Activated naive CD4-positive, alpha-beta T cell treated with anti-CD3 and anti-CD28 coated beads, Interleukin-2, amount 10 ng/mL, durations not matched to agents 7 days and 5 days (primary cell): ENCODE data around the gene VPS26C.

Experiments used
- CTCF ChIA-PET: fragments of 350-600 bp; sonication (Branson Sonifier 250); formaldehyde crosslinking; loops from one replicate; lab custom pipeline; 2021; ENCODE audit warnings: antibody characterized with exemption; lab: Charles Lee
- DNase-seq: peaks from one replicate; pipeline ENCODE4 v3.0.0-alpha.2; 2020
- H3K27ac Mint-ChIP-seq: one replicate; pipeline ENCODE4 v1.8.0; 2021; ENCODE audit warnings: mild to moderate bottlenecking, moderate library complexity, mixed read lengths
- H3K27me3 Mint-ChIP-seq: one replicate; pipeline ENCODE4 v1.8.0; 2021; ENCODE audit warnings: mild to moderate bottlenecking, mixed read lengths
- H3K36me3 Mint-ChIP-seq: one replicate; pipeline ENCODE4 v1.8.0; 2021; ENCODE audit warnings: mixed read lengths
- H3K4me1 Mint-ChIP-seq: one replicate; pipeline ENCODE4 v1.8.0; 2021; ENCODE audit warnings: mixed read lengths
- H3K4me3 Mint-ChIP-seq: one replicate; pipeline ENCODE4 v1.8.0; 2021; ENCODE audit warnings: mild to moderate bottlenecking, moderate library complexity, mixed read lengths
- H3K9me3 Mint-ChIP-seq: one replicate; pipeline ENCODE4 v1.8.0; 2021; ENCODE audit warnings: mixed read lengths

VPS26C gene

DNA sequence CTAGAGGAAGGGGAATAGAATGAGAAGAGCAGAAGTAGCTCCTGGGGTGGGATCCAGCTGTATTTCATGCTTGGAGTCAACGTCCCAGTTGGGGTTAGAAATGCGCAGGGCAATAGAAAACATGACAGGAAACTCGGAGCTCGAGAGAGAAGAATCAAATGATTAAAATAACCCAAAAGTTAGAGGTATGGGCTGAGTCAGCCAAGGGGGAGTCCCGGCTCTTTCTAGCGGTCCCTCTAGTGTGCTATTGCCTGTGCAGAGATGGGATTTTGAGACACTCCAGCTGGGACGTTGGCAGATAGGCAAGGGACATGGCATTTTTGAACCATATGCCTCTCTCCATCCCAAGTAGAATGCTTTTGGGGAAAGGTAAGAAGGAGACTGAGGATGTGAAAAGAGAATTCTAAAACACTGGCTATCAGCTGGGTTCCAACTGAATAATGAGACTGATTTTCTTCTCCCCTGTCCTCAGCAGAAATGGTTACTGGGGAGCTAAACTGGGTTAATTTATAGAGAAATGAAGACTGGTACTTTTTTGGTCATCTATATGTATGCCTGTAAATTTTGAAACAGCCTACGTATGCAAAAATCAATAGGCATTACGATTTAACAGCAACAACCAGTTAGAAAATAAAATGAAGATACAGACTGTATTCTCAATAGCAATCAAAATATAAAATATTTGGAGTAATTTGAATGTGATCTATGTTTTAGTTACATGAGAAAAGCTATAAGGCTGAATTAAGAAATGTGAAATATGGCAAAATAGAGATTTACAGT, 7.0 kb upstream of the VPS26C start:
- Mint-ChIP-seq H3K4me1 (peaks cover 7% of the 10 kb centered on the region), H3K4me3 (no peak overlapping the region), H3K27me3 (peaks cover 15% of the 10 kb centered on the region), H3K36me3 (peaks cover 4% of the 10 kb centered on the region), H3K9me3 (no peaks in the 10 kb centered on the region), H3K27ac (no peak overlapping the region)
- no peak for DNase-seq
- CTCF ChIA-PET = interaction anchor here (0.6 kb wide), 1 partner anchor 181 kb away, joined by 3 read pairs; no protein-coding TSS in a partner anchor

DNA sequence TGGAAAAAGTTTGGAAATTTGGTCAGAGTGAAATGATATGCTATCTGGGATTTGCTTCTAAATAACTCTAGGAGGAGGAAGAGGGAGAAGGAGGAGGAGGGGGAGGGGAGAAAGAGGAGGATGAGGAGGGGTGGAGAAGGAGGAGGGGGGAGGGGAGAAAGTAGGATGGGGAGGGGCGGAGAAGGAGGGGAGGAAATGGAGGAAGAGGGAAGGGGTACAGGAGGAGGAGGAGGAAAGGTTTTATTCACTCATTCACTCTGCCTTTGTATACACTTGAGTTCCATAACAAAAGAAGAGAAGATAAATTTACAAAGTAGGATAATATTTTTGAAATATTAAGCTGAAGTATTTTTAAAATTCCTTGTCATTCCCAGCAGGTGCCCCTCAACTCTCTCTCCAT, 6.3 kb upstream of the VPS26C start:
- Mint-ChIP-seq H3K4me1 (peaks cover 14% of the 10 kb centered on the region), H3K27ac (no peak overlapping the region), H3K9me3 (no peaks in the 10 kb centered on the region), H3K36me3 (peaks cover 4% of the 10 kb centered on the region), H3K27me3 (peaks cover 15% of the 10 kb centered on the region), H3K4me3 (no peak overlapping the region)
- CTCF ChIA-PET = interaction anchor here (0.6 kb wide), 1 partner anchor 181 kb away, joined by 3 read pairs; no protein-coding TSS in a partner anchor
- DNase-seq = no peak

DNA sequence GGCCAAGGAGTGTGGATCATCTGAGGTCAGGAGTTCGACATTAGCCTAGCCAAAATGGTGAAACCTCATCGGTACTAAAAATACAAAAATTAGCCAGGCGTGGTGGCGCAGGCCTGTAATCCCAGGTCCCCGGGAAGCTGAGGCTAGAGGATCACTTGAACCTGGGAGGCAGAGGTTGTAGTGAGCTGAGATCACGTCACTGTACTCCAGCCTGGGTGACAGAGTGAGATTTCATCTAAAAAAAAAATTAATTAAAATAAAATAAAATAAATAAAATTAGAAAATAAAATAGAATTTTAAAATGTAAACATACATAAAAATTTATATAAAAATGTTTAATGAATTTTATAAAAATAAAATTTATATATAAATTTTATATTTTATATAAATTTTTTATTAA, 5.8 kb upstream of the VPS26C start:
- Mint-ChIP-seq H3K4me3 (no peak overlapping the region), H3K4me1 (peaks cover 17% of the 10 kb centered on the region), H3K9me3 (no peaks in the 10 kb centered on the region), H3K36me3 (peaks cover 4% of the 10 kb centered on the region), H3K27ac (no peak overlapping the region), H3K27me3 (peaks cover 15% of the 10 kb centered on the region)
- DNase-seq = no peak
- CTCF ChIA-PET = interaction anchor here (0.6 kb wide), 1 partner anchor 180 kb away, joined by 3 read pairs; no protein-coding TSS in a partner anchor

DNA sequence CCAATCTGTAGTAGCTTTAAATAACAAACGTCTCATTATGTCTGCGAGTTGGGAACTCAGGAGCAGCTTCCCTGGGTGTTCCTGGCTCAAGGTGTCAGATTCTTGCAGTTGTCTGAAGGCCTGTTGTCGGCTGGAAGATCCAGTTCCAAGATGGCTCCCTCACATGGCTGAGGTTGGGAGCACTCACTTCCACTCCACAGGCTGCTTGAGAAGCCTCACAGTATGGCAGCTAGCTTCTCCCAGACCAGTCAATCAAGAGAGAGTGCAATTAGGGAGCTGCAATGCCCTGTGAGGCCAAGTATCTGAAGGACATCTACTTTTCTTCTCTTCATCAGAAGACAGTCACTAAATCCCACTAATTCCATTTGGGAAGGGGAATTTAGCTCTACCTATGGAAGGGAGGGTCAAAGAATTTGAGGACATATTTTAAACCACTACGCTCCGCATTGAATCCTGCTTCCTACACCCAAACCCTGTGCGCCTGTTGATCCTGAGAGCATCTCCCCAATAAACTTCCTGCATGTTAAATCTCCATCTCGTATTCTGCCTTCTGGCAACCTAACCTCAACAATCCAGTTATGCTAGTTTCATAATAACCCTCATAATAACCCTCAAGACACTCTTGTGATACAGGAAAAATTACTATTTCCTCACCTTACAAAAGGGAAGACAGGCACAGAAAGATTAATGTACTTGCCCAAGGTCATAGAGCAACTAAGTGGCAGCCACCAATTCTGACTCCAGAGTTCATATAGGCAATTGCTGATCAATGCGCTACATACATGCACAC, 3.6 kb upstream of the VPS26C start:
- Mint-ChIP-seq H3K36me3 (peaks cover 7% of the 10 kb centered on the region), H3K27me3 (peaks cover 12% of the 10 kb centered on the region), H3K4me1 (peaks cover 28% of the 10 kb centered on the region), H3K27ac (no peak overlapping the region), H3K9me3 (no peaks in the 10 kb centered on the region), H3K4me3 (no peak overlapping the region)
- CTCF ChIA-PET = no interaction called here
- DNase-seq = no peak

DNA sequence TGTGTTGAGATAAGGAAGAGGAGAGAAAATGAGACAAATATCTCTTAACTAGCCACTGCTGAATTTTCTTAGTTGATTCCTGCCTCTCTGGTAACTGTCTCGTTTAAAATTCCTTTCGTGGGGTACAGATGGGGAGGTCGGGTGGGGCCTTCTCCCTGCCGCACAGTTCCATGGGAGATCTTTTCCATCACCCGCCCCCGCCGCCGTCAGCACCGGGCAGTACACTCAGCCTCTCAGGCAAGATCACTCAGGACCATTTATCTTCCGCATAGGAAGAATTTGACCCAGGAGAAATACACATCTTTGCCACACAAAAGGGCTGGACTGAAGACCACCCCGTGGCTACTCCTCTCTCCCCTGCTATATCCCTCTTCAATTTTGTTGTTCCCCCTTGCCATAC, 2.3 kb upstream of the VPS26C start:
- Mint-ChIP-seq H3K27me3 (peaks cover 12% of the 10 kb centered on the region), H3K4me3 (peak overlapping the region; percentile 89), H3K9me3 (no peaks in the 10 kb centered on the region), H3K27ac (peak overlapping the region; percentile 99), H3K36me3 (peaks cover 15% of the 10 kb centered on the region), H3K4me1 (peaks cover 41% of the 10 kb centered on the region)
- CTCF ChIA-PET = no interaction called here
- DNase-seq = no peak

DNA sequence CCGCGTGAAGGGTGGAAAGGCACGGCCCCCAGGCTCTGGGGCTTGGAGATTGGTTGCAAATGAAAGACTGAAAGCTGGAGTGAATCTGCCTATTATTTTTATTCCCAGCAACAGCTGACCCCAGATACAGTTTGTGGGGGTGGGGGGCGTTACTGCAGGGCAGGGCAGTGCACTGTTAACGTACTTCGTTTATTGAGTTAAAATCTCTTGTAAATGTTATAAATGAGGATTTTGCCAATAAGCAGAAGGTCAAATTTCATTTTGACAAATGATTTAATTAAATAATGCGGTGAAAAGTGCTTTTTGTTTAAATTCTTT, 1.0 kb upstream of the VPS26C start:
- H3K4me1 Mint-ChIP-seq = peaks cover 54% of the 10 kb centered on the region
- CTCF ChIA-PET = interaction anchor here (1.2 to 2.1 kb wide), 2 partner anchors 47 to 101 kb away, joined by 3 to 8 read pairs; no protein-coding TSS in a partner anchor
- peaks cover 4% of the 10 kb centered on the region for H3K27me3 Mint-ChIP-seq
- no peaks in the 10 kb centered on the region for H3K9me3 Mint-ChIP-seq
- no peak for DNase-seq
- peak overlapping the region; percentile 99 for H3K27ac Mint-ChIP-seq
- peaks cover 28% of the 10 kb centered on the region for H3K36me3 Mint-ChIP-seq
- H3K4me3 Mint-ChIP-seq = peak overlapping the region; percentile 89

DNA sequence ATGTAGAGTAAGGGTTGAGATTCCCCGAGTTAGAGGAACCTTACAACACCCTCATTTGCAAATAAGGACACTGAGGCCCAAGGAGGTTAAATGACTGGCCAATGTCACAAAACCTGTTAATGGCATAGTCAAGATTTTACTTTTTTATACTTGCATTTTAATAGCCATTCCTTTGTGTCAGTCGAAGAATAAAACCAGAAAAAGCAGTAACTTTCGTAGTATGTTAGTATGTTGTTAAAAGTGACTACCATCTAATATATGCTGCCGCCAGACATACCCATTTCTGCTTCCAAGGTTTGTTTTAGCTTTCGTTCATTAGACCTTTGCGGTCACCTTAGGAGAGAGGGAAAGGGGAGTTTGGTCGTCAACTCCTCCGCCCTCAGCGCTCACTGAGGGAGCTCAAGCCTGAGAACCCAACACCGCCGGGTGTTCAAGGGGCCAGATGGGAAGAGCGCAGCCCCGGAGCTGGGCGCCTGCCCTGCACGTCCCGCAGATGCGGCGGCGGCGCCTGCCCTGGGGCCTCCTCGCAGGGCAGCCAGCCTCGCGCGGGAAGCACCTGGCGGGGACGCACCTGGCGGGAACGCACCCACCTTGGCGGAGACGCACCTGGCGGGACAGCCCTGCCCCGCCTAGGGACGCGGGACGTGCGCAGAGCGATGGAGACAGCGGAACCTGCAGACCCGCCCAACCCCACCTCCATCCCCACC, 466 bp downstream of the VPS26C start:
- peaks cover 61% of the 10 kb centered on the region for H3K4me1 Mint-ChIP-seq
- H3K27ac Mint-ChIP-seq = peak overlapping the region; percentile 99
- no peaks in the 10 kb centered on the region for H3K27me3 Mint-ChIP-seq
- peaks cover 36% of the 10 kb centered on the region for H3K36me3 Mint-ChIP-seq
- H3K4me3 Mint-ChIP-seq = peak overlapping the region; percentile 89
- H3K9me3 Mint-ChIP-seq = no peaks in the 10 kb centered on the region
- CTCF ChIA-PET = interaction anchor here (1.0 to 2.1 kb wide), 2 partner anchors 102 to 289 kb away, joined by 4 to 8 read pairs; no protein-coding TSS in a partner anchor
- DNase-seq = no peak

DNA sequence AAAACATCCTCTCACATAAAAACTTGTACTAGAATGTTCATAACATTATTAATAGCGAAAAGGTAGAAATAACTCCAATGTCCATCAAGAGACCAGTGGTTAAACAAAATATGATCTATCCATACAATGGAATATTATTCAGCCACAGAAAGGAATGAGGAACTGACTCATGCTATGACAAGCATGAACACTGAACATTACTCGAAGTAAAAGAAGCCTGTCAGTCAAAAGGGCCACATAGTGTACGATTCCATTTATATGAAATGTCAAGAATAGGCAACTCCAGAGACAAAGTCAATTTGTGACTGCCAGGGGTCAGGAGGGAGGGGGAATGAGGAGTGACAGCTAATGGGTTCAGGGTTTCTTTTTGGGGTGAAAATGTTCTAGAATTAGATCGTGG, 2.3 kb downstream of the VPS26C start:
- Mint-ChIP-seq H3K4me3 (peak overlapping the region; percentile 31), H3K36me3 (peaks cover 46% of the 10 kb centered on the region), H3K27ac (peak overlapping the region; percentile 62), H3K9me3 (no peaks in the 10 kb centered on the region), H3K4me1 (peaks cover 68% of the 10 kb centered on the region), H3K27me3 (no peaks in the 10 kb centered on the region)
- DNase-seq = no peak
- CTCF ChIA-PET = interaction anchor here (1.1 kb wide), 1 partner anchor 21 kb away, joined by 3 read pairs; no protein-coding TSS in a partner anchor

DNA sequence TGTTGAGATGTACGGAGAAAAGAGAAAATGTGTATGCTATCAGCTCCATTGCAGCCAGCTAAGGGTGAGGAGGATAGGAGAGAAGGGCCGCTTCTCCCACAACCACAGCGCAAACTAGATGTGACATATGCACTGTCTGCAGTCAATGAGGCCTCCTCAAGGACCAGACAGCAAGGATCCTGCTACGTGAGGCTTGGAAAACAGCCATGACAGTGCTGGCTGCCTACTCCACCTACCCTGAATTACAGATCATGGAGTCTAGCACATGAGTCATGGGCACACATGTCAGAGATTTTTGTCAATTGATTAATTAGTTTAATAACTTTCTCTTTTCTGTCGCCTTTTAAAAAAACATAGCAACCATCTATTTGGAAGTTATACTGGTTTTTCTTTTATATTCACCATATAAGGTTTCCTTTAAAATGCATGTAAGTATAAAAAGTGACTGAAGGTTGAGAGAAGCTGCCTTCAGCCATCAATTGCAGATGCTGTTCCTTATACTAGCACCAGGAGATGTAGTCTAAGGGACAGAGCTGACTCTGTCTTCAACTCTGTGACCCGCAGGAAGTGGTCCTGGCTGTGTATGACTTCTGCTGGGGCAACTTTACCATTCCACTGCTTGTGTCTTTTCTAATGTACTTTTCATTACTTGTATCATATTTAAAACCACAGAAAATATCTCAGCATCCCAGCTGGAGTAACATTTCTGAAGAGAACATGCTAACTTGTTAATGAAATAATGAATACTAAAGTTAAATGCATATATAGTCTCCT, 3.1 kb downstream of the VPS26C start:
- H3K27me3 Mint-ChIP-seq = no peaks in the 10 kb centered on the region
- peaks cover 45% of the 10 kb centered on the region for H3K36me3 Mint-ChIP-seq
- CTCF ChIA-PET = interaction anchor here (0.6 to 1.1 kb wide), 2 partner anchors 20 to 108 kb away, joined by 3 read pairs; no protein-coding TSS in a partner anchor
- no peak for DNase-seq
- no peak overlapping the region for H3K27ac Mint-ChIP-seq
- no peaks in the 10 kb centered on the region for H3K9me3 Mint-ChIP-seq
- peaks cover 67% of the 10 kb centered on the region for H3K4me1 Mint-ChIP-seq
- H3K4me3 Mint-ChIP-seq = no peak overlapping the region

DNA sequence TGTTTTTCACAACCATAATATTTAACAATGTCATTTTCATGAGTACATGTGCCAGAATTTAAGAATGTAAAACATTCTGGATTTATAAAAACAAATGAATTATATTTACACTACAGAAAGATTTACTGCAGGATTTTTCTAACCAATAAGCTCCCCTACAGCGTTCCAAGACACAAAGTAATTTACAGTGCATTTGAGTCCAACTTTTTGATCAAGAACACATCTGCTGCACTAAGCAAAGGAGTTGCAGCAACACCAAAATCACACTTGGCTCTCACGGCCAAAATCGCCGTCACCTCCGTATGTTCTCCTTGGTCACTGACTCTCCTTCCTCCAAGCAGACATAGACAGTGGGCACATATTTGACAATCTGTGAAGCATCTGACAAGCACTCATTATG, 7.7 kb downstream of the VPS26C start:
- Mint-ChIP-seq H3K36me3 (peaks cover 42% of the 10 kb centered on the region), H3K27ac (peak overlapping the region; percentile 92), H3K27me3 (no peaks in the 10 kb centered on the region), H3K4me3 (peak overlapping the region; percentile 72), H3K4me1 (peaks cover 64% of the 10 kb centered on the region), H3K9me3 (no peaks in the 10 kb centered on the region)
- CTCF ChIA-PET = interaction anchor here (1.0 to 1.1 kb wide), 2 partner anchors 204 to 323 kb away, joined by 3 read pairs; no protein-coding TSS in a partner anchor
- no peak for DNase-seq

DNA sequence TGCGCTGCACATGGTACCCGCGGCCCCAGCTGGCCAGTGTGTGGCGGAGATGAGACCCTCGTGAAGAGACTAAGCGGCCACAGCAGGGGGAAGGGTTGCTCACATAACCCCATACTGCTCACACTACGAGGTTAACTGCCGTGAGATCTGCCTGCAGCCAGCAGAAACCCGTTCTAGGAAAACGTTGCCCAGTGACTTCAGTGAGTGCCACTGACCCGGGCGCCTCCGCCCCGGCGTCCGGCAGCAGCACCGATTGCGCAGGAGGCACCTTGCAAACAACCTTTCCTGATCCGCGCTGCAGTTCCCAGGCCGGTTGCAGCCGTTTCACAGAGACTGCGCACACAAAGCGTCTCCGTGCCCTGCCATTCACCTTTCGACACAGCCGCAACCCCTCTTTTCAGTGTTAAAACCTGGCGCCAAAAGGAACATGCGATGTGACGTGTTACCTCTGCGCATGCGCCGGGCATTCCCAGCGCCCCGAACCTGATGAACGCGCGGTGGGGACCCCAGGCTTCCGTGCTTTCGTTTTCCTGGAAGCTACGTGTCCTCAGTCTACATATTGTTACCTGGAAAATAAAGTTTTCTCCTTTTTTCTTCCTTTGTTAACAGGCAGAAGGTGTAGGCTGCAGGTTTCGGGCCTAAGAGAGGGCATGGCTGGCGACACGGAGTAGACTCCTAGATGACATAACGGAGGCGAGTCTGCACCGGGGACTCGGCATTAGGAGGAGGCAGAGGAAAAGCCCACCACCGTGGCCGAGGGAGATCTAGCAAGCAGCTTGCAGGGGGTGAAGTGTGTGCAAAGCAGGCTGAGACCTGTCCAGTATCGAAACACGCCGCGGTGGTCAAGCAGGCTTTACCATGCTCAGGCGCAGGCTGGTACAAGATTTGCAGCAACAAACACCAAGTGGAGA, 8.9 kb downstream of the VPS26C start:
- peak; percentile 93 for DNase-seq
- H3K27me3 Mint-ChIP-seq = no peaks in the 10 kb centered on the region
- CTCF ChIA-PET = interaction anchor here (1.0 to 1.2 kb wide), 3 partner anchors 9 to 324 kb away, joined by 3 read pairs; no protein-coding TSS in a partner anchor
- peaks cover 57% of the 10 kb centered on the region for H3K4me1 Mint-ChIP-seq
- H3K9me3 Mint-ChIP-seq = no peaks in the 10 kb centered on the region
- H3K27ac Mint-ChIP-seq = peak overlapping the region; percentile 92
- H3K36me3 Mint-ChIP-seq = peaks cover 36% of the 10 kb centered on the region
- H3K4me3 Mint-ChIP-seq = peak overlapping the region; percentile 72

DNA sequence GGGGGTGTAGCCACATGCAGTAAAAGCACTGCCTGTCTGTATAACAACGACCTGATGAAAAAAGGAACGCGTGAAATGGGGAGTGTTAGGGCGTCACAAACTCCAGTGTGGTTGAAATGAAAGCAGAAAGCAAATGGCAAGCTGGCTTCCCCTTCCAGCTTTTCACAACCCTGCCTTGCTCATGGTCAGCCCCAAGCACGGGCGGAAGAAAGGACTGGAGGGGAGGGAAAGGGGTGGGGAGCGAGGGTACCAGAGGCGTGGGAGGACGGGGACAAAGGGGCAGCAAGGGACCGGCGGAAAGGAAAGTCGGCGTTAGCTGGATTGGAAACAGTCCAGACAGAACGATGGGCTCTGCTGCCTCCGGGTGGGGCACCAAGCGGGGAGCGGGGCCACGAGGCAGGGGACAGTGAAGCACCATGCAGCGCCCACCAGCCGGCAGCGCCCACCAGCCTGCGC, 9.6 kb downstream of the VPS26C start:
- Mint-ChIP-seq H3K27ac (peak overlapping the region; percentile 92), H3K27me3 (no peaks in the 10 kb centered on the region), H3K4me1 (peaks cover 58% of the 10 kb centered on the region), H3K9me3 (no peaks in the 10 kb centered on the region), H3K36me3 (peaks cover 34% of the 10 kb centered on the region), H3K4me3 (peak overlapping the region; percentile 72)
- peak; percentile 61 for DNase-seq
- CTCF ChIA-PET = no interaction called here
